Loucy (cell line): ENCODE measurements around the gene VPREB1.

Experiments
- CTCF ChIP-seq: fragments of 200-600 bp; sonication (generic); conservative IDR thresholded peaks from 2 replicates; pipeline ENCODE4 v1.5.1; 2014; ENCODE audit warnings: mild to moderate bottlenecking, antibody characterized with exemption, low read length
- EZH2phosphoT487 ChIP-seq: fragments of 200-600 bp; IDR thresholded peaks from 2 replicates; pipeline ENCODE4 v1.6.1; 2018; ENCODE audit warnings: antibody characterized with exemption, mild to moderate bottlenecking, moderate library complexity, borderline replicate concordance

- TF ChIP-seq CTCF (no peak), EZH2phosphoT487 (no peak)
Measured at GRCh38 chr22:22245256-22245909, 797 bp downstream of the VPREB1 start.
